CD4-positive, alpha-beta T cell treated with Interleukin-4 for 4 hours (primary cell): ENCODE measurements around the gene RARA.

Experiments used
- DNase-seq: peaks from one replicate; pipeline ENCODE4 v3.0.0-alpha.2; 2020

RARA gene

GRCh38 chr17:40329839-40330794 is 21.1 kb downstream of the RARA start:
- peak; percentile 41 for DNase-seq

- DNase-seq, result no peak
These were observed 22.0 kb downstream of the RARA start for GRCh38 chr17:40330850-40331470.

GRCh38 chr17:40331743-40332641 is 23.0 kb downstream of the RARA start:
- DNase-seq, result no peak

GRCh38 chr17:40333781-40334448 is 24.9 kb downstream of the RARA start:
- DNase-seq, result no peak

GRCh38 chr17:40335620-40336019 is 26.6 kb downstream of the RARA start:
- no peak for DNase-seq

GRCh38 chr17:40337351-40337750 is 28.4 kb downstream of the RARA start:
- DNase-seq, result no peak

- no peak for DNase-seq
These were observed 29.1 kb downstream of the RARA start for GRCh38 chr17:40338058-40338457.

- DNase-seq, result no peak
These were observed 30.1 kb downstream of the RARA start for GRCh38 chr17:40338941-40339649.

- no peak for DNase-seq
These were observed 31.3 kb downstream of the RARA start for GRCh38 chr17:40340327-40340726.

- peak; percentile 86 for DNase-seq
These were observed 32.2 kb downstream of the RARA start for GRCh38 chr17:40340880-40341807.

- no peak for DNase-seq
These were observed 33.0 kb downstream of the RARA start for GRCh38 chr17:40341808-40342503.

- no peak for DNase-seq
These were observed 33.7 kb downstream of the RARA start for GRCh38 chr17:40342504-40343218.

GRCh38 chr17:40343219-40344119 is 34.5 kb downstream of the RARA start:
- no peak for DNase-seq

GRCh38 chr17:40344421-40345160 is 35.6 kb downstream of the RARA start:
- no peak for DNase-seq

GRCh38 chr17:40345161-40345993 is 36.4 kb downstream of the RARA start:
- DNase-seq, result peak; percentile 13

GRCh38 chr17:40345994-40346764 is 37.2 kb downstream of the RARA start:
- no peak for DNase-seq
